ENCODE results near the gene PTPRN2. TPM values are rescaled to one million over a fixed set of nuclear protein-coding genes. Genes with fewer than 3 reads are reported as not detected.

Gene PTPRN2
- total and polyA plus RNA-seq, 2 of the 8 experiments (the other 6 are each of a cell fraction or from before 2014, with no cell fraction given), result 2.6 to 4.5 TPM

- no peak for TF ChIP-seq NANOG (IDR thresholded peaks at IDR 0.05; ENCODE audit: insufficient read depth, low read depth, low read length, poor library complexity, severe bottlenecking)
- TF ChIP-seq CBX8 (IDR thresholded peaks at IDR 0.05; ENCODE audit: borderline replicate concordance, low read depth, low read length), result no peak
- TF ChIP-seq CHD7 (IDR thresholded peaks at IDR 0.05; ENCODE audit: insufficient replicate concordance, low read length), result no peak
Observed at GRCh38 chr7:158345731-158346130, 241.9 kb downstream of the PTPRN2 start (continued).

All from H1 (cell line).